Panc1 (cell line): ENCODE results near the gene NUDT17. TPM values are rescaled to one million over a fixed set of nuclear protein-coding genes. Genes with fewer than 3 reads are reported as not detected.

ENCODE experiments used
- ATAC-seq: fragments of 200-7000 bp; cut with Tn5 transposase; 2 replicates; pipeline ENCODE4 v1.9.1; 2020; ENCODE audit warnings: mild to moderate bottlenecking, moderate library complexity
- BruUV-seq: library from RNA; stranded (reverse); fragments of 400-500 nt; replicated peaks from 2 replicates; lab custom pipeline; 2021; lab: Mats Ljungman, UMichigan
- CTCF ChIA-PET: fragments of 300-600 bp; sonication (Branson Sonifier 250); formaldehyde crosslinking; loops from one replicate; lab custom pipeline; 2022; ENCODE audit warnings: antibody characterized with exemption; lab: Charles Lee
- POLR2A ChIA-PET: fragments of 300-600 bp; sonication (Branson Sonifier 250); formaldehyde crosslinking; loops from one replicate; lab custom pipeline; 2022; ENCODE audit warnings: antibody characterized with exemption; lab: Charles Lee
- DNase-seq: peaks from one replicate; pipeline ENCODE4 v3.0.0-alpha.2; 2010; ENCODE audit warnings: low read depth, low spot score
- H3K27ac ChIP-seq: 2 replicates; pipeline ENCODE4 v1.5.1; 2011; ENCODE audit warnings: mild to moderate bottlenecking, low read length, inconsistent platforms
- H3K27me3 ChIP-seq: fragments of 200-500 bp; sonication (Bioruptor generic); 2 replicates; pipeline ENCODE4 v1.6.0; 2014; ENCODE audit warnings: low read length, inconsistent platforms; ENCODE audit not compliant: control insufficient read depth, insufficient read depth
- H3K36me3 ChIP-seq: fragments of 200-500 bp; sonication (Bioruptor generic); 2 replicates; pipeline ENCODE4 v1.5.1; 2014; ENCODE audit warnings: inconsistent platforms, mild to moderate bottlenecking, low read length, moderate library complexity; ENCODE audit not compliant: control insufficient read depth, insufficient read depth
- H3K4me1 ChIP-seq: 2 replicates; pipeline ENCODE4 v1.5.1; 2011; ENCODE audit warnings: inconsistent platforms, mild to moderate bottlenecking, low read length, moderate library complexity; ENCODE audit not compliant: control insufficient read depth, insufficient read depth
- H3K4me3 ChIP-seq, 2 experiments: 2 replicates each; pipeline ENCODE4 v1.5.1; 2011 to 2012; ENCODE audit warnings: low read depth in 2 of 2, low read length in 2 of 2, mild to moderate bottlenecking in 2 of 2, inconsistent platforms in 1 of 2, moderate library complexity in 1 of 2
- H3K9me3 ChIP-seq: fragments of 200-500 bp; sonication (Bioruptor generic); 2 replicates; pipeline ENCODE4 v1.5.1; 2014; ENCODE audit warnings: low read depth, mild to moderate bottlenecking, inconsistent platforms, low read length, moderate library complexity; ENCODE audit not compliant: control insufficient read depth, insufficient read depth
- POLR2AphosphoS5 ChIP-seq: IDR thresholded peaks from 2 replicates; pipeline ENCODE4 v1.6.1; 2012; ENCODE audit warnings: mild to moderate bottlenecking, low read depth, low read length, moderate library complexity
- SIN3A ChIP-seq: IDR thresholded peaks from 2 replicates; pipeline ENCODE4 v1.6.1; 2012; ENCODE audit warnings: low read depth, mild to moderate bottlenecking, low read length, moderate library complexity, borderline replicate concordance; ENCODE audit not compliant: insufficient read depth
- TCF7L2 ChIP-seq: IDR thresholded peaks from 2 replicates; pipeline ENCODE4 v1.6.1; 2011; ENCODE audit warnings: mild to moderate bottlenecking, low read depth, low read length, inconsistent platforms
- in situ Hi-C: cut with HindIII; loops from 2 replicates; pipeline ENCODE4 v1.10.0; 2016; ENCODE audit warnings: low sequenced_read_pairs, low pct_unique_long_range_greater_than_20kb
- intact Hi-C: fragments of 100-400 bp; cut with micrococcal nuclease; formaldehyde crosslinking; loops from one replicate; pipeline ENCODE4 v1.10.0; 2022; ENCODE audit not compliant: unreplicated experiment
- total RNA-seq: library from RNA; stranded (reverse); gene quantifications from one replicate; pipeline ENCODE4 v1.2.1, GENCODE V29; 2021; ENCODE audit not compliant: unreplicated experiment
- TF ChIP-seq, protein P1 (sequence below), 2 experiments: IDR thresholded peaks; 2 replicates each; pipeline ENCODE4 v1.6.1; 2011 to 2012; ENCODE audit warnings: low read depth in 2 of 2, control low read depth in 1 of 2, low read length in 1 of 2, mild to moderate bottlenecking in 1 of 2, moderate library complexity in 1 of 2; ENCODE audit not compliant: insufficient read depth in 1 of 2
- TF ChIP-seq, protein P2 (sequence below): fragments of 450-650 bp; IDR thresholded peaks from 2 replicates; pipeline ENCODE4 v1.5.1; 2017; ENCODE audit warnings: mild to moderate bottlenecking

Gene NUDT17
- total RNA-seq, 1 experiment from 2014 or later: 3.7 TPM

DNA sequence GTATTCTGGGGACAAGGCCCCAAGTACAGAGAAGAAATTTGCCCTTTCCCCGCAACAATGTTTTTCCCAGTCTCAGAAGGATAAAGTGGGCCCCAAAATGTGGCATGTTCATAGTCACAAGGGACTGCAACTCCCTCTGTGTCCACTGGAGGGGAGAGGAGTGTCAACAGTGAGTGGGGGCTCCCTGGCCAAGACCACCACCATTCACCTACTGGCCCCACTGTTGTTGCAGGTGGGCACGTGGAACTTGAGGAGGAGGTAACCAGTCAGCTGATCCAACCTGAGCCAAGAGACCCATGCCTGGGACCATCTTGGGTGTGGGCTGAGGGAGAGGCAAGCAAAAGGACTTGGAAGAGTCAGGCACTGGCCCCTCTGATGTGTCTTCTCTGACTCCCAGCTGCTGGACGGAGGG is 777 bp downstream of the NUDT17 start:
- CTCF ChIA-PET: interaction anchor here (0.6 to 2.0 kb wide), 5 partner anchors 12 to 165 kb away, joined by 4 to 25 read pairs (median 7); partner anchors contain the start of gene PIAS3
- in situ Hi-C loops (no loop called here), intact Hi-C loops (loop anchor here (5.0 kb wide), 1 partner anchor 166 kb away; no protein-coding TSS in a partner anchor)
- POLR2A ChIA-PET: no interaction called here
- no TSS peak for BruUV-seq
- ATAC-seq (peak; percentile 54), DNase-seq (no peak)
- H3K4me3 ChIP-seq: peak overlapping the region; percentile 54 to 65
- H3K36me3 ChIP-seq: peaks cover 13% of the 10 kb centered on the region
- H3K27me3 ChIP-seq: no peaks in the 10 kb centered on the region
- TF ChIP-seq, protein P1, sequence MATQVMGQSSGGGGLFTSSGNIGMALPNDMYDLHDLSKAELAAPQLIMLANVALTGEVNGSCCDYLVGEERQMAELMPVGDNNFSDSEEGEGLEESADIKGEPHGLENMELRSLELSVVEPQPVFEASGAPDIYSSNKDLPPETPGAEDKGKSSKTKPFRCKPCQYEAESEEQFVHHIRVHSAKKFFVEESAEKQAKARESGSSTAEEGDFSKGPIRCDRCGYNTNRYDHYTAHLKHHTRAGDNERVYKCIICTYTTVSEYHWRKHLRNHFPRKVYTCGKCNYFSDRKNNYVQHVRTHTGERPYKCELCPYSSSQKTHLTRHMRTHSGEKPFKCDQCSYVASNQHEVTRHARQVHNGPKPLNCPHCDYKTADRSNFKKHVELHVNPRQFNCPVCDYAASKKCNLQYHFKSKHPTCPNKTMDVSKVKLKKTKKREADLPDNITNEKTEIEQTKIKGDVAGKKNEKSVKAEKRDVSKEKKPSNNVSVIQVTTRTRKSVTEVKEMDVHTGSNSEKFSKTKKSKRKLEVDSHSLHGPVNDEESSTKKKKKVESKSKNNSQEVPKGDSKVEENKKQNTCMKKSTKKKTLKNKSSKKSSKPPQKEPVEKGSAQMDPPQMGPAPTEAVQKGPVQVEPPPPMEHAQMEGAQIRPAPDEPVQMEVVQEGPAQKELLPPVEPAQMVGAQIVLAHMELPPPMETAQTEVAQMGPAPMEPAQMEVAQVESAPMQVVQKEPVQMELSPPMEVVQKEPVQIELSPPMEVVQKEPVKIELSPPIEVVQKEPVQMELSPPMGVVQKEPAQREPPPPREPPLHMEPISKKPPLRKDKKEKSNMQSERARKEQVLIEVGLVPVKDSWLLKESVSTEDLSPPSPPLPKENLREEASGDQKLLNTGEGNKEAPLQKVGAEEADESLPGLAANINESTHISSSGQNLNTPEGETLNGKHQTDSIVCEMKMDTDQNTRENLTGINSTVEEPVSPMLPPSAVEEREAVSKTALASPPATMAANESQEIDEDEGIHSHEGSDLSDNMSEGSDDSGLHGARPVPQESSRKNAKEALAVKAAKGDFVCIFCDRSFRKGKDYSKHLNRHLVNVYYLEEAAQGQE (IDR thresholded peaks at IDR 0.05; ENCODE audit: insufficient read depth in 1 of 2, low read depth in 2 of 2, low read length in 1 of 2): no peak
- TF ChIP-seq POLR2AphosphoS5: no peak
- TF ChIP-seq, protein P2, sequence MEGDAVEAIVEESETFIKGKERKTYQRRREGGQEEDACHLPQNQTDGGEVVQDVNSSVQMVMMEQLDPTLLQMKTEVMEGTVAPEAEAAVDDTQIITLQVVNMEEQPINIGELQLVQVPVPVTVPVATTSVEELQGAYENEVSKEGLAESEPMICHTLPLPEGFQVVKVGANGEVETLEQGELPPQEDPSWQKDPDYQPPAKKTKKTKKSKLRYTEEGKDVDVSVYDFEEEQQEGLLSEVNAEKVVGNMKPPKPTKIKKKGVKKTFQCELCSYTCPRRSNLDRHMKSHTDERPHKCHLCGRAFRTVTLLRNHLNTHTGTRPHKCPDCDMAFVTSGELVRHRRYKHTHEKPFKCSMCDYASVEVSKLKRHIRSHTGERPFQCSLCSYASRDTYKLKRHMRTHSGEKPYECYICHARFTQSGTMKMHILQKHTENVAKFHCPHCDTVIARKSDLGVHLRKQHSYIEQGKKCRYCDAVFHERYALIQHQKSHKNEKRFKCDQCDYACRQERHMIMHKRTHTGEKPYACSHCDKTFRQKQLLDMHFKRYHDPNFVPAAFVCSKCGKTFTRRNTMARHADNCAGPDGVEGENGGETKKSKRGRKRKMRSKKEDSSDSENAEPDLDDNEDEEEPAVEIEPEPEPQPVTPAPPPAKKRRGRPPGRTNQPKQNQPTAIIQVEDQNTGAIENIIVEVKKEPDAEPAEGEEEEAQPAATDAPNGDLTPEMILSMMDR: no peak; the same call in none of the 2 replicates
- TF ChIP-seq SIN3A: no peak
- H3K9me3 ChIP-seq: no peaks in the 10 kb centered on the region
- 0 out of 2 replicates have a peak, but pooled peaks cover 4% of the 10 kb centered on the region for H3K4me1 ChIP-seq
- peak overlapping the region; percentile 81 for H3K27ac ChIP-seq

DNA sequence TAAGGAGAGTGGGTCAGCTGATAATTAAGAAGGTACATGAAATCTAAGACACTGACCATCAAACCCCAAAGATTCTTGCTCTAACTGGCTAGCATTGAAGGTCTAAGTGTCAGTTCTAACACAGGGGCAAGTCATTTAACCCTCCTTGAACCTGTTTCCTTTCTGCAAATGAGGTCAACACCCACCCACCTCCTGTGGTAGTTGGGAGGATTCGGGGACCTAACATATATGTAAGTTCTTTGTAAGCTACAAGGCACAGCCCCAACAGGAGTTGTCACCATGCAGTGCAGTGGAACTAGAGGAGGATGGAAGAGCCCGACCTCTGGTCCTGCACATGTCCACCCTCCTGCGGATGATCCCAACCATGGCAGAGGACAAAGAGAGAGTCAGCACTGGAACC is 2.4 kb downstream of the NUDT17 start:
- intact Hi-C loops: loop anchor here (5.0 kb wide), 1 partner anchor 164 kb away; no protein-coding TSS in a partner anchor
- ATAC-seq: no peak
- BruUV-seq: no TSS peak

More for the DNA sequence above, 2.4 kb downstream of the NUDT17 start:
- H3K9me3 ChIP-seq: no peaks in the 10 kb centered on the region
- H3K4me1 ChIP-seq: 0 out of 2 replicates have a peak, but pooled peaks cover 4% of the 10 kb centered on the region
- peaks cover 4% of the 10 kb centered on the region; the same call in 1 of the 2 replicates for H3K36me3 ChIP-seq
- H3K4me3 ChIP-seq: no peak overlapping the region
- no peaks in the 10 kb centered on the region for H3K27me3 ChIP-seq
- ChIA-PET CTCF (interaction anchor here (0.5 to 0.6 kb wide), 2 partner anchors 61 to 335 kb away, joined by 4 to 5 read pairs; no protein-coding TSS in a partner anchor), POLR2A (interaction anchor here (1.1 to 1.2 kb wide), 2 partner anchors 11 to 12 kb away, joined by 3 to 4 read pairs; partner anchors contain the start of gene PIAS3)
- TF ChIP-seq TCF7L2: no peak
- no peak for TF ChIP-seq POLR2AphosphoS5
- no peak for TF ChIP-seq SIN3A
- TF ChIP-seq, protein P1 (IDR thresholded peaks at IDR 0.05; ENCODE audit: insufficient read depth in 1 of 2, low read depth in 2 of 2, low read length in 1 of 2): no peak
- TF ChIP-seq, protein P2: no peak
- no peak overlapping the region for H3K27ac ChIP-seq
- in situ Hi-C loops: no loop called here
- DNase-seq: no peak
